ENCODE results near the gene CYREN.

CYREN gene

GRCh38 chr7:135170274-135170997 lies at the start of gene CYREN:
Gene CYREN (minus strand): TSS chr7:135170707. CDS start chr7:135168922, 1,785 bp downstream.
- peak; percentile 85 to 91 for DNase-seq

GRCh38 chr7:135217645-135218509 lies 47.4 kb upstream of the CYREN start:
- DNase-seq = no peak

DNA sequence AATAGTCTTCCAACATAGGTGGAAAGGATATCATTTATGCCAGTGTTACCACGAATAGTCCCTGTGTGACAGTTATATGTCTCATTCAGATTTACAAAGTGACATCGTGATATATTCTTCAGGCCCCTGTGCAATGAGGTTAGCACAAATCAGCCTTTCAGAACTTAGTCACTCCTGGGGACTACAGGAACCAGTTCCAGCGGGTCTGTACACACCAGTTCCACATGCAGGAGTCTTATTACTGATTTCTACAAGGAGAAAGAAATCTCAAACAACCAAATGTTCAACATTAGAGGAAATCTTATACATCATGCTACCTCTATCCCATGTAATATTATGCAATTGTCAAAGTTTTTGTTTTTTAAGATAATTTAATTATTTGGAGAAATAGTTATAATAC lies 45.2 kb upstream of the CYREN start:
- DNase-seq = no peak

GRCh38 chr7:135215180-135215579 lies 44.7 kb upstream of the CYREN start:
- no peak for DNase-seq

GRCh38 chr7:135213831-135214230 lies 43.3 kb upstream of the CYREN start:
- no peak for DNase-seq

DNA sequence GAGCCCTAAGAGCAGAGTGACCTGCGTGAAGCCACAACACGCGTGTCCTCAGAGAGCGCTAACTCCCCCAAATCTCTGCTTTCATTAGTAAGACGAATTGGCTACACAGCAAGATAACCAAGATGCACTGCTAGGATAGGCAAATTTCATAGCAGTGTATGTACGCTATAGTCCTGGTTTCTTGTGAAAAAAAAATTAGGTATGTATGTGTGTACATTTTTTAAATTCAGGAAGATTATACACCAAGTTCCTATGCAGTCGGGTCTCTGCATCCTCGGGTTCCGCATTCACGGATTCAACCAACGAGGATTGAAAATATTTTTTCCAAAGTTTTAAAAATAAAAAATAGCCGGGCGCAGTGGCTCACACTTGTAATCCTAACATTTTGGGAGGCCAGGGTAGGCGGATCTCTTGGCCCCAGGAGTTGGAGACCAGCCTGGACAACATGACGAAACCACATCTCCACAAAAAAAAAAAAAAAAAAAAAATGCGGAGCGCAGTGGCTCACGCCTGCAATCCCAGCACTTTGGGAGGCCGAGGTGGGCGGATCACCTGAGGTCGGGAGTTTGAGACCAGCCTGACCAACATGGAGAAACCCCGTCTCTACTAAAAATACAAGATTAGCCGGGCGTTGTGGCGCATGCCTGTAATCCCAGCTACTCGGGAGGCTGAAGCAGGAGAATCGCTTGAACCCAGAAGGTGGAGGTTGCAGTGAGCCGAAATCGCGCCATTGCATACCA lies 41.6 kb upstream of the CYREN start:
- peak in 1 of 2 experiments; percentile 48 for DNase-seq

DNA sequence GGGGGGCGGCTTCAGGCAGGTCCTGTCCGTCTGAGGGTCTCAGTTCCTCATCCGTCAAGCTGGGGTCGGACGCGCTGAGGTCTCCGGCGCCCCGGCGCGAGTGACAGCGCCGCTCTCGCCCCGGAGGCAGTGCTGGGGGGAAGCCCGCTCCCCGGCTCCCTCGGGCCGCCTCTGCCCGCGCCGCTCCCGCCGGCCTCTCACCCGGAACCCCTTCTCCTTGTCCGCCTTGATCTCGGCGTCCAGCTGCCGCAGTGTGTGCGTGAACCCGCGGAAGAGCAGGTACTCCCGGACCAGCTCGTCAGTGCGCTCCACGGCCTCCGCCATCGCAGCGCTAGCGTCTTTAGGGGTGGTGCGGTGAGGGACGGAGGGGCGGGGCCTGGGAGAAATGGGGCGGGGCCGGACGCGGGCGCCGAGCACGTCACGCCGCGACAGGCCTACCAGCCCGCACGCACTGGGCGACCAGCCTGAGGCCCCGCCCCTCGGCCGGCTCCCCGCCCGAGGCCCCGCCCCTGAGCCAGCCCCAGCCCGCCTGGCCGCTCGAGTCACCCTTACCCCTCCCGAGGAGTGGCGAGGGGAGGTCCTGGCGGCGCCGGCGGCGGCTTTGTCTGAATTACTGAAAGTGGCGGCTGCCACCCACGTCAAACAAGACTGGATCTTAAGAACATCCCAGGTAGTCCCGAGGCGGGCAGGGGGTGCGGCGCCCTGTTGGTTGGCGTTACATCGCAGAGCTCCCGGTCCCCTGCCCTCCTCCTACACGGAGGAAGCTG lies 40.9 kb upstream of the CYREN start, which contains the start of gene WDR91:
WDR91 (minus strand) TSS at position 348 of the 767 bp plus-strand sequence; CDS start at position 324, 24 bp downstream.
- peak; percentile 83 to 86 for DNase-seq

DNA sequence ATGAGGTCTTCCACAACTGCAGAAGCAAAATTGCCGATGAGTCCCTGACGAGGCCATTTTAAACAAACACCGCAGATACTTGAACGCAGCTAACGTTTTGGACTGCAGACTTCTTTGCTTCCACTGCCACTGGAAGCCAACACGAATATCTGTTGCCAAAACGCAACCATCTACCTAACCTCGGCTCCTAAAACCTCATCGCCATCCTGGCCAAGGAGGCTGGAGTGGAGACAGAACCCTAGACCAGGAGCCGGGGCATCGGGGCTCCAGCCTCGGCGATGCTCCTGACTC lies 40.3 kb upstream of the CYREN start:
- DNase-seq = peak in 1 of 2 experiments; percentile 23

GRCh38 chr7:135209225-135209834 lies 38.8 kb upstream of the CYREN start:
- no peak for DNase-seq

- DNase-seq = no peak
Measured at GRCh38 chr7:135208102-135208793, 37.7 kb upstream of the CYREN start.

DNA sequence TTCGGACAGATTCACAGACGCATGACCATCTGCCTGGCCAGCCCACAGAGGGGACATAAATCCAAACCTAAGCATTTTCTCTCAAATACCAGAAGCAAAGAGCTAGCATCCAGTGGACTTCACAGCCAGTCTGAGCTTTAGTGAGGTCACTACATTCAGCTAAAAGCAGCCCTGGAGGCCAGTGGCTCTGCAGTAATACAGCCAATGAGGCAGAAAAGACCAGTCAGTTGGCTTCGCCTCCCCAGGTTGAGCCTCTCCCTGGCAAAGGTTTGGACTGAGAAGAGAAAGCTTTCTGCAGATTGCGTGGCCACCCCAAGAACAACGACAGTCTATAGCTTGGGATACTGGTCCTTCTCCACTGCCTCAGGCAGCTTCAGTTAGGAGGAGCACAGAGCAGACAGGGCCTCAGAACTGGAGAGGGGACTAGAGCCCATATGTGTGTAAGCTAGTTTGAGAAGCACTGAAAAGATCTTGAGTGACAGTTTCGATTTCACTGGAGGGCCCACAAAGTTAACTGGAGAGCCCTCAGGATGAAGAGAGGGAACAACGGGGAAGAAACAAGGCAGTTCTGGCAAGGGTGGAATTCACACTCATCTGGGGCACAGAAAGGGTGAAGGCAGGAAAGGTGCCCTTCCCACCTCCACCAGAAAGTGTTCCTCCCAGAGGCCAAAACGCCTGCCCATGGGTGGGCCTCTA lies 37.0 kb upstream of the CYREN start:
- DNase-seq = no peak

DNA sequence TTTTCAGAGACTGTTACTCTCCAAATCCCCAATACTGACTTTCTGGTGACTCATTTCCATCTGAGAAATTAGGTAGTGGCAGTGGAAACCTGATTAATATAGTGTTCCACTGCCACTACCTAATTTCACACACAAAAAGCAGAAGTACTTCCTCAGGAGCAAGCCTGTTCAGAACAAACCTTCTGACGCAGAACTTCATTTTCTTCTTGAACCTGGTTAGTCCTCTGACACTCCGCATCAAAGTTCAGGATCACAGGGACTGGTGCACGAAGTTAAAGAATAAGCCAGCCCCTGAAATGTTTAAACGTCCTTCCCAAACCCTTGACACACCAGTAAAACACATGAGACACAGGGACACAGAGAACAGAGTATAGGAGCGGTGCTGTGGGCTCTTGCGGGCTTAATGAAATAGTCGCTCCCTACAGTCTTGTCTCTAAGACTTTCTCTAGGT lies 36.5 kb upstream of the CYREN start:
- peak; percentile 53 to 68 for DNase-seq

DNA sequence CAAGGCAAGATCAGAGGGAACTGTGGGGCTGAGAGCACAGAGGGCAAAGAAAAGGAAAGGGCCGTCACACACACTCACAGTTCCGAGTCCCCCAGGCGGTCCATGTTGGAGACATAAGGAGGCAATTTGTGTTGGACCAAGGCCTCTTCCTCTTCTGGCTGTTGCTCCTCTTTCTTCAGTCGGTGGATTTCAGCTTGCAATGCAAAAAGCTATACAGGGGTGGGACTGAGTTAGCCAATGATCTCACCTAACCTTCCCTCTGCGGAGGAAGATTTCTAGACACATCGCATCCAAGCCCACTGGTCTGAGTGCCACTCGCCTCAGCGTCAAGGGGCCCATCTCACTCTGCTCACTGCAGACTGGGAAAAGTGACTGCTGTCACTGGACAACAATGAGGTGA lies 35.3 kb upstream of the CYREN start:
- DNase-seq = no peak

- no peak for DNase-seq
Measured at GRCh38 chr7:135204876-135205275, 34.4 kb upstream of the CYREN start.

DNA sequence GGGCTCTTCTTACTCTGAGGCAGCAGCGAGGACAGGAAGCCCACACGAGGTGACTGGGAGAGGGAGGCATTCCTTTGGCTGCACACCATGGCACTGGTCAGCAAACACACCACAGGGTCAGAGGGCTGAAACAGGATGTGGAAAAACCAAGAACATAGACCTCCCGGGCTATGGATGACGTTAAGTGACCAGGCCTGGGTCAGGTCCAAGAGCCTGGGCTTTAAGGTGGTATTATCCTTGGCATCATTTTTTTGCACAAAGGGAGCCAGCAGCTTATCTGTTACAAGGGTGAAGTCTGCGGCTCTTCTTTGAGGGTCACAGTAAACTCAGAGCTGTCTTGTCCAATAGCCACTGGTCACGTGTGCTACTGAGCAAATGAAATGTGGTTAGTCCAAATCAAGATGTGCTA lies 33.8 kb upstream of the CYREN start:
- no peak for DNase-seq

DNA sequence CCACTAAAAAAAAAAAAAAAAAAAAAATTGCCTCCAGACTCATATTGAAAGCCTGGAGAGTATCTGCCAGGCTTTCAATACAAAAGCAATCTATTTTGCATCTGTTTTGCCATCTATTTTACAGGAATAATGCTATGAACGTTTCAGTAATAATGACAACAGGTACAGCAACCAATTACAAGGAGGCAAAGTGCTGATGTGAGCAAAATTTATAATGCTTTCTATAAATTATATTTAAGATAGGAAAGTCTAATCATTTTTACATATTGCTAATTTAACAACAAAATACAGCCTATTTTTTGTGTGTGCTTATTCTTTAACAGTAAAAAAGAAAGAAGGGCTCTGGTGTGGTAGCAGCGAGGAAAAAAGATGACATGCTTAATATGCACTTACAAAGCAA lies 30.8 kb upstream of the CYREN start:
- DNase-seq = no peak

DNA sequence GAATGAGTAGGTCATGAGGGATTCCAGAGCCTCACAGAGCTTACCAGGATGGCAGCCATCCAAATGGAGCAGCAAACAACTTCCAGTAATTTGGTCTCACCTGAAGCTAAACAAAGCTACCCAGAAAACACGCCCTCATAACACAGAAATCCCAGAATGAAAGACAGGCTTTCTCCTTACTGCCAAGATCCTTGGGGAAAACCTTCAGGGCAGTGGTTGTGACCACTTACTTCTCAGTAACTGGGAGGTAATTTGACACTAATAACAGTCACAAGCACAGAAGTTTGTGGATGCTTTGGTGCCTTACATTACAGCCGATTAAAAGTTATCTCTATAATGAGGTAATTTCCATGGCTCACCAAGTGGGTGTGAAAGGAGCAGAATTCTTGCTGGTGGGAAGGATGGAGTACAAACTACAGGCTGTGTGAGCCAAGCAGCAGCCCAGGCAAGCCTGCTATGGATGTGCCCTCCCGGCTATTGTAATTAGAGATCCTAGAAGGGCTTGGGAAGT lies 30.4 kb upstream of the CYREN start:
- DNase-seq = no peak

GRCh38 chr7:135199439-135199838 lies 28.9 kb upstream of the CYREN start:
- DNase-seq = no peak

DNA sequence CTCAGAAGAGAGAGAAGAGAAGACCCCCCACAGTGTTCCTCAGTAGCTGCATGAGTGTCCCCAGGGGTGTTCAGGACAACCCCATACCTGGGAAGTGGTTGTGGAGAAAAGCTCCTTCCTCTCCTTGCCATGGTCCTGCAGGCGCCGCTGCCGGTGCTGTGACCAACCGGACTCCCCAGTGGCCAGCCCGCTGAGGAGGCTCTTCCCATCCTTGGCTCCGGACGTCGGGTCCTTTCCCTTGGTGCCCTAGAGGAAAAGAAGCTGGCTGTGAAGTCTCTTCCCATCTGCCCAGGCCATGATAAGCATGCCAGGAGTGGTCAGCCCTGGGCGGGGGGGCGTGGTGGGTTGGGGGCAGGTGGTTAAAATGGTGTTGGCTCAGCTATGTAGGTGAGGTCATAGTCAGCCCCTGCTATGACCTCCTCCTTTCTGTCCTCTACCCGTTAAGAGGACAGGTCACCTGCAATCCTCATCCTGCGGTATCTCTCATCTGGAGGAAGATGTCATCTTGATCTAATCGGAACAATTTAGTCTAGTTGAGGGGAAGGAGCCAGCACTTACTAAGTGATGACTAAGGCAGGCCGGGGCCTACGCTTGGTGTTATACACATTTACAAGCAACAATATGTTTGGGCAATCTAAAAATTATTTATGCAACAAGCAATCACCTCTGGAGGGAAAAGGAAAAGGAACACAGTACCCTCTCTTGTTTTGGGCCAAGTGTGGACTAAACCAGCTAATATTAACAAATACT lies 27.6 kb upstream of the CYREN start:
- DNase-seq = no peak

DNA sequence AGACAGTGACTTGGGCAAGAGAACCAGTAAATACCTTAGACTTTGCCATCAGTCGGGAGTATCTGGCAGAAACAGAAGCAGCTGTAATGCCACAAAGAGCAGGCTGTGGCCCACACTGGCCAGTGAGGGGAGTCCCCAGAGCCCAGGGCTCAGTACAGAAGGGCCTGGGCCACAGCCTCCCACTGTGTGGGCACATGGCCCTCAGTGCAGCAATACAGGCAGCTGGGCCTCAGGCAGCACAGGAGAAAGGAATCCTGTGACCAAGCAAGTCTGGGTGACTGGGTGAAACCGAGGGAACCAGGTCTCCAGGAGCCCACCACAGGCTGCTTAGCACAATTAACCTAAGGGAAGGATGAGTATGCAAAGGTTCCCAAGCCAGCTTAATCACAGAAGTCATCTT lies 26.8 kb upstream of the CYREN start:
- no peak for DNase-seq
